Urothelium cell line (cell line): ENCODE data around the gene RNF212B.

Source experiments
- DNase-seq: peaks from one replicate; pipeline ENCODE4 v3.0.0; 2011; ENCODE audit warnings: low spot score, mixed read lengths
- FAIRE-seq: peaks from 2 replicates; lab custom pipeline; 2011; peaks lifted over from hg19 to GRCh38; lab: Jason Lieb, UNC

Gene RNF212B

GRCh38 chr14:23310546-23310945 is 72.8 kb downstream of the RNF212B start:
- DNase-seq (no peak), FAIRE-seq (no peak)

- DNase-seq (no peak), FAIRE-seq (no peak)
Observed at GRCh38 chr14:23316300-23316699, 78.6 kb downstream of the RNF212B start.

GRCh38 chr14:23319746-23320583 is 82.2 kb downstream of the RNF212B start:
- DNase-seq = no peak
- FAIRE-seq = no peak

- FAIRE-seq (peak; percentile 9), DNase-seq (peak; percentile 97)
Observed at GRCh38 chr14:23320584-23321571, 83.1 kb downstream of the RNF212B start, which contains the start of gene PABPN1. TSS of gene PABPN1 (plus strand) at chr14:23321457. CDS start at chr14:23321470, 13 bp downstream.

GRCh38 chr14:23321572-23322547 is 84.1 kb downstream of the RNF212B start:
- peak; percentile 58 for DNase-seq
- no peak for FAIRE-seq
